DOHH2 (cell line): Measurements from ENCODE around the gene SPINK8.

Experiments used
- H3F3A ChIP-seq: fragments of 200-600 bp; sonication (generic), shearing (Covaris generic); 2 replicates; pipeline ENCODE4 v1.6.0; 2016; ENCODE audit warnings: antibody characterized with exemption, mild to moderate bottlenecking; ENCODE audit not compliant: control insufficient read depth, insufficient read depth
- H3K27ac ChIP-seq: fragments of 200-600 bp; sonication (generic); 2 replicates; pipeline ENCODE4 v1.5.1; 2014; ENCODE audit warnings: low read depth, mild to moderate bottlenecking, low read length, moderate library complexity
- H3K27me3 ChIP-seq: fragments of 200-600 bp; sonication (generic); 2 replicates; pipeline ENCODE4 v1.6.1; 2014; ENCODE audit warnings: mild to moderate bottlenecking, low read length, mixed read lengths; ENCODE audit not compliant: control insufficient read depth
- H3K36me3 ChIP-seq: fragments of 200-600 bp; sonication (generic); 2 replicates; pipeline ENCODE4 v1.6.1; 2014; ENCODE audit warnings: mild to moderate bottlenecking, low read length, moderate library complexity, mixed read lengths; ENCODE audit not compliant: control insufficient read depth
- H3K4me1 ChIP-seq: fragments of 200-600 bp; sonication (generic); 2 replicates; pipeline ENCODE4 v1.6.1; 2014; ENCODE audit warnings: mild to moderate bottlenecking, low read length, mixed read lengths; ENCODE audit not compliant: control insufficient read depth
- H3K4me2 ChIP-seq: fragments of 200-600 bp; sonication (generic); 2 replicates; pipeline ENCODE4 v1.6.0; 2014; ENCODE audit warnings: mild to moderate bottlenecking, low read length, moderate library complexity
- H3K4me3 ChIP-seq: fragments of 200-600 bp; sonication (generic); 2 replicates; pipeline ENCODE4 v1.5.1; 2014; ENCODE audit warnings: mild to moderate bottlenecking, low read length, mixed read lengths
- H3K79me2 ChIP-seq: fragments of 200-600 bp; sonication (generic); 2 replicates; pipeline ENCODE4 v1.6.1; 2014; ENCODE audit warnings: mild to moderate bottlenecking, low read length, mixed read lengths; ENCODE audit not compliant: control insufficient read depth
- H3K9me2 ChIP-seq: fragments of 200-600 bp; sonication (generic); replicated peaks from 2 replicates; pipeline ENCODE4 v1.6.1; 2014; ENCODE audit warnings: mild to moderate bottlenecking, low read length, mixed read lengths; ENCODE audit not compliant: control insufficient read depth
- H3K9me3 ChIP-seq: fragments of 200-600 bp; sonication (generic); 2 replicates; pipeline ENCODE4 v1.6.1; 2014; ENCODE audit warnings: antibody characterized with exemption, low read length, mixed read lengths; ENCODE audit not compliant: control insufficient read depth, insufficient read depth
- H4K20me1 ChIP-seq: fragments of 200-600 bp; sonication (generic); 2 replicates; pipeline ENCODE4 v1.6.0; 2014; ENCODE audit warnings: low read depth, mild to moderate bottlenecking, antibody characterized with exemption, low read length, moderate library complexity; ENCODE audit not compliant: control insufficient read depth, insufficient read depth
- CTCF ChIP-seq: fragments of 200-600 bp; sonication (generic); IDR thresholded peaks from one replicate; pipeline ENCODE4 v1.5.1; 2014; ENCODE audit warnings: antibody characterized with exemption, mild to moderate bottlenecking, low read depth, low read length; ENCODE audit not compliant: poor library complexity, severe bottlenecking
- EZH2phosphoT487 ChIP-seq: fragments of 200-600 bp; sonication (generic); IDR thresholded peaks from 2 replicates; pipeline ENCODE4 v1.6.1; 2017; ENCODE audit warnings: borderline replicate concordance, mild to moderate bottlenecking, antibody characterized with exemption, low read length, moderate library complexity, mixed read lengths

The SPINK8 gene

DNA sequence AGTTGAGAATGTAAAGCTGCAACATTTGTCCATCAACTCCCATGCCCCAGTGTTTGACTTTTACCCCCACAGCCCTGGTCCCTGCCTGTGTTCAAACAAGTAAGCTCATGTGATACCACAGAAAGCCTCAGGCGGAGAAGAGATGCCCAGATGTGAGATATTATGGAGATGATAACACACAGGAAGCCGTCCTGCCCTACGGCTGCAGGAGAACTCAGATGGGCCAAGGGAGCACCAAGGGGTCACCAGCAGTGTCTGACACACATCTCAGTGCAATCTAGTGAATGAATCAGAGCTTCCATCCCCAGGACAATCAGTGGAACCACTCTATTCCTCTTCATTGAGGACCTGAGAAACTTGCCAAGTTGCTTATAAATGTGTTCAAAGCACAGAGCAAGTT lies 14.0 kb upstream of the SPINK8 start:
- H3K9me2 ChIP-seq = no peaks in the 10 kb centered on the region
- no peaks in the 10 kb centered on the region for H4K20me1 ChIP-seq
- H3K27me3 ChIP-seq = peaks cover 7% of the 10 kb centered on the region
- H3K4me1 ChIP-seq = peaks cover 8% of the 10 kb centered on the region
- no peaks in the 10 kb centered on the region for H3K9me3 ChIP-seq
- H3F3A ChIP-seq = no peaks in the 10 kb centered on the region
- no peaks in the 10 kb centered on the region for H3K36me3 ChIP-seq
- no peak for TF ChIP-seq EZH2phosphoT487
- TF ChIP-seq CTCF = no peak
- H3K79me2 ChIP-seq = no peaks in the 10 kb centered on the region
- H3K27ac ChIP-seq = no peak overlapping the region
- H3K4me3 ChIP-seq = no peak overlapping the region
- no peak overlapping the region for H3K4me2 ChIP-seq

DNA sequence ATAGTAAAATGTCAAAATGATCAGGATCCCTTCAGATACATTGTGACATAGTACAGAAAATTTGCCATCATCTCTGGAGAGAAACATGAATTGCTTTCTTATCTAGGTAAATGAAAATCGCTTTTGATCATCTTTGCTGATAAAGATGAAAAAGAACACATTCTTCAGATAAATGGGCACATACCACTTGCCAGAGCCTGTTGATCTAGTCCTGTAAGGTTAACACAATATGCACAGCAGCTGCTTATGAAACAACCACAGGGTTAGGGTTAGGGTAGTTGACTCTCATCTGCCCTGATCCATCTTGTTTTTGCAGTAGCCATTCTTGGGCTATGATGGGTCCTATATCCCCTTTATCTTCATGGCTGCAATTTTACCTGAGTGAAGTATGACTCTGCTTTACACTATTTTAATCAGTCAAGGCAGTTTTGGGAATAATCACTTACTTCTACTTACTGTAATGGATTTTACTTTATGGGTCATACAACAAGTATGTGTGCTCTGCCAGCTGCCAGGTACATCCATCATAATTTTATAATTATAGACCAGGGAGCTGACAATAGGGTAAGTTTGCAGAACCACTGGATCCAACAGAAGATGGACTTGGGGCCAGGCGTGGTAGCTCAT lies 12.6 kb upstream of the SPINK8 start:
- H3K27me3 ChIP-seq = peaks cover 7% of the 10 kb centered on the region
- H3K4me2 ChIP-seq = no peak overlapping the region
- H3K9me3 ChIP-seq = no peaks in the 10 kb centered on the region
- H3K27ac ChIP-seq = no peak overlapping the region
- no peaks in the 10 kb centered on the region for H3K9me2 ChIP-seq
- no peaks in the 10 kb centered on the region for H3K79me2 ChIP-seq
- peaks cover 8% of the 10 kb centered on the region for H3K4me1 ChIP-seq
- no peak overlapping the region for H3K4me3 ChIP-seq
- H3F3A ChIP-seq = no peaks in the 10 kb centered on the region
- H4K20me1 ChIP-seq = no peaks in the 10 kb centered on the region
- no peaks in the 10 kb centered on the region for H3K36me3 ChIP-seq
- TF ChIP-seq EZH2phosphoT487 (no peak), CTCF (no peak)

- no peak overlapping the region for H3K4me3 ChIP-seq
- no peaks in the 10 kb centered on the region for H3K9me3 ChIP-seq
- no peaks in the 10 kb centered on the region for H3K9me2 ChIP-seq
- H3K79me2 ChIP-seq = no peaks in the 10 kb centered on the region
- no peaks in the 10 kb centered on the region for H3F3A ChIP-seq
- H3K27me3 ChIP-seq = peaks cover 7% of the 10 kb centered on the region; the same call in 1 of the 2 replicates
- H3K27ac ChIP-seq = no peak overlapping the region
- H3K36me3 ChIP-seq = no peaks in the 10 kb centered on the region
- no peak overlapping the region for H3K4me2 ChIP-seq
- peaks cover 7% of the 10 kb centered on the region for H3K4me1 ChIP-seq
- H4K20me1 ChIP-seq = no peaks in the 10 kb centered on the region
- no peak for TF ChIP-seq EZH2phosphoT487
- no peak for TF ChIP-seq CTCF
These were observed 11.5 kb upstream of the SPINK8 start for GRCh38 chr3:48344867-48345507.
